K562 (cell line): ENCODE results near the gene LZTS2. TPM values are rescaled to one million over a fixed set of nuclear protein-coding genes. Genes with fewer than 3 reads are reported as not detected.
A peak's percentile ranks its signal among the peaks of the same experiment; 100 is the strongest.

Source experiments
- BRCA1 ChIP-seq, 2 experiments: fragments of 450-650 bp in 1 of 2; sonication (generic) in 1 of 2; formaldehyde crosslinking in 1 of 2; IDR thresholded peaks; 2 replicates each; pipeline versions ENCODE4 v1.5.0 to v1.6.1; 2017 to 2020; ENCODE audit warnings: mild to moderate bottlenecking in 1 of 2, missing genetic modification reagents in 1 of 2
- ELF1 ChIP-seq: fragments of 200-800 bp; sonication (Bioruptor generic); IDR thresholded peaks from 2 replicates; pipeline ENCODE4 v1.6.1; 2016; ENCODE audit warnings: missing genetic modification characterization, missing compliant biosample characterization
- KLF16 ChIP-seq: IDR thresholded peaks from 2 replicates; pipeline ENCODE4 v1.6.1; 2016; ENCODE audit warnings: antibody characterized with exemption
- NR2C2 ChIP-seq, 2 experiments: fragments of 200-800 bp in 1 of 2; sonication (Bioruptor generic) in 1 of 2; sonication (generic) in 1 of 2; formaldehyde crosslinking in 1 of 2; IDR thresholded peaks; 2 replicates each; pipeline versions ENCODE4 v1.6.1 to v1.8.0; 2016 to 2022; ENCODE audit warnings: mild to moderate bottlenecking in 1 of 2, missing compliant biosample characterization in 1 of 2, missing genetic modification characterization in 1 of 2, missing genetic modification reagents in 1 of 2
- POLR2A ChIP-seq: fragments of 450-650 bp; conservative IDR thresholded peaks from 2 replicates; pipeline ENCODE4 v1.6.1; 2016
- PRMT5 ChIP-seq: sonication (generic); formaldehyde crosslinking; IDR thresholded peaks from 2 replicates; pipeline ENCODE4 v1.5.0; 2020; ENCODE audit warnings: missing genetic modification reagents
- RCOR1 ChIP-seq, 2 experiments: IDR thresholded peaks; 2 replicates each; pipeline ENCODE4 v1.6.1; 2012; ENCODE audit warnings: low read depth in 2 of 2, low read length in 2 of 2, borderline replicate concordance in 1 of 2, improper control_type of control experiment in 1 of 2
- SIN3A ChIP-seq, 2 experiments: fragments of 150-350 bp in 1 of 2; IDR thresholded peaks; 2 replicates each; pipeline ENCODE4 v1.6.1; 2011 to 2016; ENCODE audit warnings: borderline replicate concordance in 2 of 2, low read depth in 2 of 2, low read length in 2 of 2, mild to moderate bottlenecking in 2 of 2, moderate library complexity in 2 of 2; ENCODE audit not compliant: control insufficient read depth in 1 of 2
- SP2 ChIP-seq: IDR thresholded peaks from 2 replicates; pipeline ENCODE4 v1.6.1; 2011; ENCODE audit warnings: mild to moderate bottlenecking, low read depth, low read length, moderate library complexity; ENCODE audit not compliant: poor library complexity, severe bottlenecking; ENCODE audit errors: extremely low read depth
- ZC3H8 ChIP-seq: fragments of 450-650 bp; IDR thresholded peaks from 2 replicates; pipeline ENCODE4 v1.6.1; 2017
- ZNF586 ChIP-seq: fragments of 450-650 bp; formaldehyde crosslinking; conservative IDR thresholded peaks from 2 replicates; pipeline ENCODE4 v1.4.0; 2020; ENCODE audit warnings: mild to moderate bottlenecking, moderate library complexity
- ZNF75A ChIP-seq: fragments of 450-650 bp; formaldehyde crosslinking; IDR thresholded peaks from 2 replicates; pipeline ENCODE4 v1.4.0; 2020; ENCODE audit warnings: mild to moderate bottlenecking
- polyA plus RNA-seq, 8 experiments: library from polyadenylated mRNA; depleted of rRNA in 4 of 8; stranded (reverse) in 5 of 8; unstranded in 3 of 8; fragments of >200 nt; fragmentation: Nextera tagmentation in 2 of 8; fragmentation: Illumina TruSeq in 1 of 8; extraction: Ambion mirVana in 2 of 8; extraction: Trizol in 1 of 8; gene quantifications; 2 replicates each; pipeline versions ENCODE4 v1.2.1 to v1.2.3, GENCODE V29; 2011 to 2014; ENCODE audit warnings: inconsistent platforms in 1 of 8, missing spikeins in 1 of 8
- total RNA-seq, 7 experiments: library from RNA; depleted of rRNA in 6 of 7; stranded (reverse); fragments of >200 nt in 6 of 7; fragmentation: Illumina TruSeq in 2 of 7; extraction: Trizol in 2 of 7; gene quantifications; 2 replicates each; pipeline versions ENCODE4 v1.2.1 to v1.2.3, GENCODE V29; 2011 to 2021; ENCODE audit warnings: low replicate concordance in 1 of 7
- TF ChIP-seq, protein P1 (sequence below), 2 experiments: IDR thresholded peaks in 1 of 2; conservative IDR thresholded peaks in 1 of 2; 2 replicates each; pipeline ENCODE4 v1.6.1; 2016; ENCODE audit warnings: low read depth in 2 of 2, mild to moderate bottlenecking in 1 of 2, missing compliant biosample characterization in 1 of 2, missing genetic modification characterization in 1 of 2, moderate library complexity in 1 of 2
- TF ChIP-seq, protein P2 (sequence below): fragments of 450-650 bp; conservative IDR thresholded peaks from 2 replicates; pipeline ENCODE4 v1.6.1; 2016; ENCODE audit warnings: missing genetic modification characterization, low read depth, mild to moderate bottlenecking, control low read depth, missing compliant biosample characterization
- TF ChIP-seq, protein P3 (sequence below): sonication (generic); formaldehyde crosslinking; IDR thresholded peaks from 2 replicates; pipeline ENCODE4 v1.9.0; 2022; ENCODE audit warnings: mild to moderate bottlenecking, missing genetic modification reagents
- TF ChIP-seq, protein P4 (sequence below): fragments of 450-650 bp; formaldehyde crosslinking; IDR thresholded peaks from 2 replicates; pipeline ENCODE4 v1.4.0; 2020; ENCODE audit warnings: mild to moderate bottlenecking, moderate library complexity

LZTS2 gene
- total and polyA plus RNA-seq, 9 of the 15 experiments (the other 6 are each of a cell fraction or from before 2014, with no cell fraction given), result 0.23 to 42.5 (median 14.7) TPM

DNA sequence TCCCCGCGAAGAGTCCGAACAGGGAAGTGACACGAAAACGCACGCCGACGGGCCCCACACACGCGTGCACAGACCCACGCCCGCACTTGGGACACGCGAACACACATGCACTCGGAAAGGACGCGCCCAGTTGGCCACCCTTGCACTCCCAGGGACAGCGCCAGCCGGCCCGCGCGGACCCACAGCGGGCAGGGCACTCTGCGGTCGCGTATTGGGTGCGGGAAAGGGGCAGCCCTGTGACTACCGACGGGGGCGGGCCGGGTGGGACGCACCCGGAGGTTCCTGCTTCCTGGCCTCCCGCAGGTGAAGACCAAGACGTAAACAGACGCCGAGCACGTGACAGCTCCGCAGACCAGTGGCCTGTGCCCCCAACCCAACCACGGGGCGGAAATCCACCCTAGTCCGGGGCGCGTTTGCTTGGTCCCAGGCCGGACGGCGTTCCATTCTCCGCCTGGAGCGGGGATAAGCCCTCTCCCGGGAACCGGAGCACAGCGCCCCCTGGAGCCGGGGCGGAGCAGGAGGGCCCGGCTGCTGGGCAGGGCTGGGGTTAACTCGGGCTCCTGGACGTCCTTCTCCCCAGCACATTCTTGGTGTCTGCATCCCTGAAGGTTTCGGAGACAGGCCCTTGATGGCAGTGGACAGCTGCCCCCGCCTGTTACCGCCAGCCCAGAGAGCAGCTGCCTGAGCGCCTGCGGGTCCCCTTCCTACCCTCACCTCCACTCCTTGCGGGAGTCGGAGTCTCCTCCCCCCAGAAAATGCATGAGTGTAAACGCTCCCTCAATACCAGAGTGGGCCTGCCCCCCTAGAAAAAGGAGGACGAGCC lies 2.0 kb upstream of the LZTS2 start (continued):
- TF ChIP-seq, protein P1, sequence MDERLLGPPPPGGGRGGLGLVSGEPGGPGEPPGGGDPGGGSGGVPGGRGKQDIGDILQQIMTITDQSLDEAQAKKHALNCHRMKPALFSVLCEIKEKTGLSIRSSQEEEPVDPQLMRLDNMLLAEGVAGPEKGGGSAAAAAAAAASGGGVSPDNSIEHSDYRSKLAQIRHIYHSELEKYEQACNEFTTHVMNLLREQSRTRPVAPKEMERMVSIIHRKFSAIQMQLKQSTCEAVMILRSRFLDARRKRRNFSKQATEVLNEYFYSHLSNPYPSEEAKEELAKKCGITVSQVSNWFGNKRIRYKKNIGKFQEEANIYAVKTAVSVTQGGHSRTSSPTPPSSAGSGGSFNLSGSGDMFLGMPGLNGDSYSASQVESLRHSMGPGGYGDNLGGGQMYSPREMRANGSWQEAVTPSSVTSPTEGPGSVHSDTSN (CRISPR knock-in tag; IDR thresholded peaks at IDR 0.05; ENCODE audit: low read depth), result no peak
- TF ChIP-seq, protein P1 (tag; conservative IDR thresholded peaks at IDR 0.05; ENCODE audit: low read depth), result no peak
- TF ChIP-seq ELF1 (tag), result 0 out of 2 replicates have a peak, but pooled peaks have one; percentile 30
- TF ChIP-seq ZNF586 (CRISPR knock-in tag), result no peak
- no peak; the same call in 1 of the 2 replicates for TF ChIP-seq NR2C2 (CRISPR knock-in tag; IDR thresholded peaks at IDR 0.05)
- TF ChIP-seq NR2C2 (tag; IDR thresholded peaks at IDR 0.05), result peak; percentile 19; the same call in 1 of the 2 replicates
- no peak for TF ChIP-seq ZNF75A (CRISPR knock-in tag)
- TF ChIP-seq PRMT5 (CRISPR knock-in tag), result no peak
- TF ChIP-seq, protein P2, sequence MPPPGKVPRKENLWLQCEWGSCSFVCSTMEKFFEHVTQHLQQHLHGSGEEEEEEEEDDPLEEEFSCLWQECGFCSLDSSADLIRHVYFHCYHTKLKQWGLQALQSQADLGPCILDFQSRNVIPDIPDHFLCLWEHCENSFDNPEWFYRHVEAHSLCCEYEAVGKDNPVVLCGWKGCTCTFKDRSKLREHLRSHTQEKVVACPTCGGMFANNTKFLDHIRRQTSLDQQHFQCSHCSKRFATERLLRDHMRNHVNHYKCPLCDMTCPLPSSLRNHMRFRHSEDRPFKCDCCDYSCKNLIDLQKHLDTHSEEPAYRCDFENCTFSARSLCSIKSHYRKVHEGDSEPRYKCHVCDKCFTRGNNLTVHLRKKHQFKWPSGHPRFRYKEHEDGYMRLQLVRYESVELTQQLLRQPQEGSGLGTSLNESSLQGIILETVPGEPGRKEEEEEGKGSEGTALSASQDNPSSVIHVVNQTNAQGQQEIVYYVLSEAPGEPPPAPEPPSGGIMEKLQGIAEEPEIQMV (tag), result no peak
- peak in 1 of 2 experiments; percentile 19; a peak in 1 of 4 replicates for TF ChIP-seq RCOR1 (IDR thresholded peaks at IDR 0.05; ENCODE audit: borderline replicate concordance in 1 of 2, low read depth in 2 of 2, low read length in 2 of 2)
- TF ChIP-seq, protein P3, sequence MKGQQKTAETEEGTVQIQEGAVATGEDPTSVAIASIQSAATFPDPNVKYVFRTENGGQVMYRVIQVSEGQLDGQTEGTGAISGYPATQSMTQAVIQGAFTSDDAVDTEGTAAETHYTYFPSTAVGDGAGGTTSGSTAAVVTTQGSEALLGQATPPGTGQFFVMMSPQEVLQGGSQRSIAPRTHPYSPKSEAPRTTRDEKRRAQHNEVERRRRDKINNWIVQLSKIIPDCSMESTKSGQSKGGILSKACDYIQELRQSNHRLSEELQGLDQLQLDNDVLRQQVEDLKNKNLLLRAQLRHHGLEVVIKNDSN (CRISPR knock-in tag), result peak; percentile 51; the same call in 1 of the 2 replicates
- TF ChIP-seq ZC3H8, result no peak
- 0 out of 2 replicates have a peak, but pooled peaks have one; percentile 3 for TF ChIP-seq KLF16
- TF ChIP-seq BRCA1 (IDR thresholded peaks at IDR 0.05), result no peak
- no peak for TF ChIP-seq BRCA1 (CRISPR knock-in tag; IDR thresholded peaks at IDR 0.05)
- TF ChIP-seq, protein P4, sequence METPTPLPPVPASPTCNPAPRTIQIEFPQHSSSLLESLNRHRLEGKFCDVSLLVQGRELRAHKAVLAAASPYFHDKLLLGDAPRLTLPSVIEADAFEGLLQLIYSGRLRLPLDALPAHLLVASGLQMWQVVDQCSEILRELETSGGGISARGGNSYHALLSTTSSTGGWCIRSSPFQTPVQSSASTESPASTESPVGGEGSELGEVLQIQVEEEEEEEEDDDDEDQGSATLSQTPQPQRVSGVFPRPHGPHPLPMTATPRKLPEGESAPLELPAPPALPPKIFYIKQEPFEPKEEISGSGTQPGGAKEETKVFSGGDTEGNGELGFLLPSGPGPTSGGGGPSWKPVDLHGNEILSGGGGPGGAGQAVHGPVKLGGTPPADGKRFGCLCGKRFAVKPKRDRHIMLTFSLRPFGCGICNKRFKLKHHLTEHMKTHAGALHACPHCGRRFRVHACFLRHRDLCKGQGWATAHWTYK, result no peak
- TF ChIP-seq POLR2A, result 0 out of 2 replicates have a peak, but pooled peaks have one; percentile 13
- peak; percentile 32 for TF ChIP-seq SP2
- peak; percentile 35 to 47; a peak in 2 of 4 replicates for TF ChIP-seq SIN3A (IDR thresholded peaks at IDR 0.05; ENCODE audit: borderline replicate concordance in 2 of 2, control insufficient read depth in 1 of 2, low read depth in 2 of 2, low read length in 2 of 2)
